ENCODE measurements around the gene TBC1D9. TPM values are rescaled to one million over a fixed set of nuclear protein-coding genes. Genes with fewer than 3 reads are reported as not detected.

TBC1D9 gene
- total RNA-seq, 1 donor, result 31.5 TPM

DNA sequence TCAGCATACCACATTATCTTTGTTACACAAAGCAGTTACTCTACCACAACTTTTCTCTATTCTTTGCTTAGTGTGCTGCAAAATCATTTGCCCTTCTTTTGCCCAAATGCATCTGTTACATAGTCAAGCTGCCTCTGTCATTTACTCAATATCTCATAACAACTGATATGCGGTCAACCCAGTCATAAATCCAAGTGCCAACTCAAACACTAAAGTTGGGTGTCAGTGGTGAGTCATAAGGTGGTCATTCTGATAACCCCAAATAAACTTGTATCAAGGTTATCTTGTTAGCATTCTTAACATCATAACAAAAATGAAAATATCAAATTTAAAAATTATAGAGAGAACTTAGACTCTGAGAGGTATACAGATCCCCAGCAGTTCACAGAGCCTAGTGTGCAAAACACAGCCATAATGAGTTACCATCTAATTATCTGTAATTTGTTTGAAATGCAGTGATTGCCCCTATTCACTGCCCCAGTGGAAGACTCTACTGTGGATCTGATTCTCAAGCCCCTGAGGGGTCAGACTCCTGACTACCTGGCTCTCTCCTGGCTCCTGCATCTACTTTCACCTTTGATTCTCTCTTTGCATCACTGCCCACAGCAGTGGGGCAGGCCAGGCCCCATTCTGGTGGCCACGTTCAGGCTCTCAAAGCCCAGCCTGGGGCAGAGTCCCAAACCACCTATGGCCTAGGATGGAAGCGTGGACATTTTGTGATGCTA lies 29.2 kb downstream of the TBC1D9 start:
- no peak for DNase-seq (ENCODE audit: low read depth)
- TF ChIP-seq, protein P1, sequence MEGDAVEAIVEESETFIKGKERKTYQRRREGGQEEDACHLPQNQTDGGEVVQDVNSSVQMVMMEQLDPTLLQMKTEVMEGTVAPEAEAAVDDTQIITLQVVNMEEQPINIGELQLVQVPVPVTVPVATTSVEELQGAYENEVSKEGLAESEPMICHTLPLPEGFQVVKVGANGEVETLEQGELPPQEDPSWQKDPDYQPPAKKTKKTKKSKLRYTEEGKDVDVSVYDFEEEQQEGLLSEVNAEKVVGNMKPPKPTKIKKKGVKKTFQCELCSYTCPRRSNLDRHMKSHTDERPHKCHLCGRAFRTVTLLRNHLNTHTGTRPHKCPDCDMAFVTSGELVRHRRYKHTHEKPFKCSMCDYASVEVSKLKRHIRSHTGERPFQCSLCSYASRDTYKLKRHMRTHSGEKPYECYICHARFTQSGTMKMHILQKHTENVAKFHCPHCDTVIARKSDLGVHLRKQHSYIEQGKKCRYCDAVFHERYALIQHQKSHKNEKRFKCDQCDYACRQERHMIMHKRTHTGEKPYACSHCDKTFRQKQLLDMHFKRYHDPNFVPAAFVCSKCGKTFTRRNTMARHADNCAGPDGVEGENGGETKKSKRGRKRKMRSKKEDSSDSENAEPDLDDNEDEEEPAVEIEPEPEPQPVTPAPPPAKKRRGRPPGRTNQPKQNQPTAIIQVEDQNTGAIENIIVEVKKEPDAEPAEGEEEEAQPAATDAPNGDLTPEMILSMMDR (IDR thresholded peaks at IDR 0.05; ENCODE audit: insufficient read depth, low read depth, low read length), result no peak
- no peak overlapping the region for H3K4me3 ChIP-seq (ENCODE audit: low read depth, low read length)

- H3K4me3 ChIP-seq (ENCODE audit: low read depth, low read length), result no peak overlapping the region
- DNase-seq (ENCODE audit: low read depth), result no peak
- TF ChIP-seq, protein P1 (IDR thresholded peaks at IDR 0.05; ENCODE audit: insufficient read depth, low read depth, low read length), result no peak
Observed at GRCh38 chr4:140725556-140725955, 30.6 kb downstream of the TBC1D9 start.

DNA sequence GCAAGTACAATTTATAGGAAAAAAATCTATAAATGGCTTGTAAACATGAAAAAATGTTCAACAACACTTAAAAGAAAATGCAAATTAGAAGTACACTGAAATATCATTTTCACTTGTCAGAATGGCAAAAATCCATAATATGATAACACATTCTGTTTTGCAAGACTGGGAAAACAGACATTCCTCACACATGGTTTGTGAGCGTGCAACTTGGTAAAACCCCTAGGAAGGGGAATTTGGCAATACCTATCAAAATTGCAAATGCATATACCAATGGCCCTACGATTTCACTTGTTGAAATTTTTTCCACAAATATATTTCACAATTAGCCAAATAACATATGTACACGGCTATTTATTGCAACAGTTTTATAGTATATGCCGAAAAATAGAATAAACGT lies 31.4 kb downstream of the TBC1D9 start:
- no peak overlapping the region for H3K4me3 ChIP-seq (ENCODE audit: low read depth, low read length)
- TF ChIP-seq, protein P1 (IDR thresholded peaks at IDR 0.05; ENCODE audit: insufficient read depth, low read depth, low read length), result no peak
- no peak for DNase-seq (ENCODE audit: low read depth)

DNA sequence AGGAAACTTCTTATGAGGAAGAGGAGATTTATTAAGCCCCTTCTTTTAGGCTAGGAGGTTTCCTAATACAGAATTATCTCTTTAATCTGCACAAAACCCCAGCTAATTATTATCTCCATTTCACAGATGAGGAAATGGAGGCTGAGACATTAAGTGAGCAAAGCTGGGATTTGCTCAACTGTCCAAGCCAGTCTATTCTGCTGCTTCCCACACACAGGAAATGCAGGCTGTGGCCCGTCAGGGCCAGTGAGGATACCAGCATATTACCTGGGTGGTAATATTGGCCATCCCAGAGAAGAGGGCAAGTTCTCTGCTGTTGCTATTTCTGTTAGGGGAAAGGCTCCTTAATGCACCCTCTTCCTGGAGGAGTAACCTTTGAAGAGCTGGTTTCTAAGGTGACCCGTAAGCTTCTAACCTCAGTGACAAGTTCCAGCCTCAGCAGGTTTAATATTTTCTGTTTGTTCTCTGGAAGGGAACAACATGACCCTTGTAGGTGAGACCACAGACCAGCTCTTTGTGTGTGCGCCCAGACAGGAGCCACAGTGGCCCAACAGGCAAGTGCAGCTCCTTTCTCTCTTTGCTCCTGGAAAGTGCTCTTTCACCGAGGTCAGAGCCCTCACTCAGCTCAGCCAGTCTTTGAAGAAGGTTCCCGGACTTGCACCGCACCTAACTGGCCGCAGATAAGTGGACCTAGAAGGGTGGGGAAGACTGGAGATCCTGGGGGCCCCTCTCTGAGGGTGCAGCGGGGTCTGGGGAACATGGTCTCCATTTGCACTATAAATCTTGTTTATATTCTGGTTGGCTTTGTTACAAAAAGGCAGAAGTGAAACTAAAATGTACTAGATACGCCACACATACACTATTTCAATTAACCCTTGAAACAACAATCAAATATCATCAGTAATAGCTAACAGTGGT lies 35.5 kb downstream of the TBC1D9 start:
- peak overlapping the region; percentile 24 for H3K4me3 ChIP-seq (ENCODE audit: low read depth, low read length)
- DNase-seq (ENCODE audit: low read depth), result no peak
- TF ChIP-seq, protein P1 (IDR thresholded peaks at IDR 0.05; ENCODE audit: insufficient read depth, low read depth, low read length), result no peak

- no peak for DNase-seq (ENCODE audit: low read depth)
- TF ChIP-seq, protein P1 (IDR thresholded peaks at IDR 0.05; ENCODE audit: insufficient read depth, low read depth, low read length), result no peak
- H3K4me3 ChIP-seq (ENCODE audit: low read depth, low read length), result no peak overlapping the region
Observed at GRCh38 chr4:140719686-140720085, 36.5 kb downstream of the TBC1D9 start.

DNA sequence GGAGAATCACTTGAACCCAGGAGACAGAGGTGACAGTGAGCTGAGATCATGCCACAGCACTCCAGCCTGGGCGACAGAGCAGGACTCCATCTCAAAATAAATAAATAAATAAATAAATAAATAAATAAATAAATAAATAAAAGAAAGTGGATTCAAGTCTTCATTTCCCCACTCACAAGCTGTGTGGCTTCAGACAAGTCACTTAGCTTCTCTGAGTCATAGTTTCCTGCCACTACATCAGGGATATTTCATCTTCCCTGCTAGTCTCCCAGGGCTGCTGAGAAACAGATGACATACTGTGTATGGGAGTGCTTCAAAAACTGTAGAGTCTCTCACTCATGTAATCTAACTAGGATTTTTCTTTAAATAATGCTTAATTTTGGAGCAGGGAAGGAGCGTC lies 37.2 kb downstream of the TBC1D9 start:
- no peak overlapping the region for H3K4me3 ChIP-seq (ENCODE audit: low read depth, low read length)
- no peak for DNase-seq (ENCODE audit: low read depth)
- TF ChIP-seq, protein P1 (IDR thresholded peaks at IDR 0.05; ENCODE audit: insufficient read depth, low read depth, low read length), result no peak
